Germinal center (tissue), 1 donor: Measurements from ENCODE around the gene C22orf31.
A peak's percentile ranks its signal among the peaks of the same experiment; 100 is the strongest.
"Not testable (repeated sequence)": the region's sequence is repeated elsewhere in the genome, so short reads cannot be mapped to it uniquely, and the experiment has no call there.

Source experiments
- DNase-seq: peaks from one replicate; pipeline ENCODE4 v3.0.0; 2012; ENCODE audit warnings: mixed read lengths, low spot score

Gene C22orf31

GRCh38 chr22:29055192-29055830 lies 6.3 kb downstream of the C22orf31 start:
- DNase-seq = no peak

DNA sequence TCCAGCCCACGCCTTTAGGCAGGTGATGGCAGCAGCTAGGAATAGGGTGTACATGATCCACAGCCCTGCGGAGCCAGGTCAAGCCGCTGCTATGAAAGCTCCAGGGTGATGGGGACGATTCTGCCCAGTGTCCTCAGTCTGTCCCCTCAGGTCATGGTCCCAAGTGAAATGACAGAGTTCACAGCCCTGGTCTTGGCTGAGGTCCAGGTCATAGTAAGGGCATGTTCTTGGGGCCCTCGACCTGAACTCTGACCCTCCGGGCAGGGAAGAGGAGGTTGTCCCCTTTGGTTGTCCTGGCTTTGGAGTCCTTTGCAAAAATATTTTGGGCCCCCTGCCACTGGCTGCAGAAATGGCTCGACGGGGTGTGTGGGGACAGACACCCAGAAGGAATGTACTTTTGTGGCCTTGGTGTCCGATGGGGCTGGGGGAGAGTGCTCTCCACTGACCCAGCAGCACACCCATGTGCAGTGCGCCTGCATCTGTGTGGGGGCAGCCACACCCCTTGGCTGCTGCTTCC lies 7.3 kb downstream of the C22orf31 start:
- DNase-seq = no peak

DNA sequence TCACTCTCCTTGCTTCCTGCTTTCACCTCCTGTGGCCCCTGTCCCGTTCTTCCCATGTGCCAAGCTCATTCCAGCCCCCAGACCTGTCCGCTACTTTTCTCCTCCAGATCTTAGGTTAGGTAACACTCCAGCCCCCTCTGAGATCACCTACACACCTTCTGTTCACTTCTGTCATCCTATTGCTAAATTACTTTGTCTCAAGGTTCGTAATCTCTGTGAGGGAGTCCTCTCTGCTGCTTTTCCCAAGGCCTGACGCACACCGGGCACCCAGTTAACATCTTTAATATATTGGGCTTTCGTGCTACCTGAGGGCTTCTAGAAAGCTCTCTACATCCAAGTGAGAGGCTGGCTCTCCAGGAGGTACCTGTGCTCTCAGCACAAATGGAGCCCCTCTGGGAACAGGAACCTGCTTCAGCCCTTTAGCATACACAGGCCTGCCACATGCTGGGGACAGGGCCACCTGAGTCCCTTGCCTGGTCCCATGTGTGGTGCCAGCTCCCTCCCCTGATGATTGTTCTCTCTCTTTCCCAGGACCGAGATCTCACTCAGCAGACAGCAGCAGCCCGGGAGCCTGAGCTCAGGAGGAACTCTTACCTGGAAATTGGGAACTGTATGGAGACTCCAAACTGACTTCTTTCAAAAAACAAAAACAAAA lies 8.5 kb downstream of the C22orf31 start:
- DNase-seq = no peak

DNA sequence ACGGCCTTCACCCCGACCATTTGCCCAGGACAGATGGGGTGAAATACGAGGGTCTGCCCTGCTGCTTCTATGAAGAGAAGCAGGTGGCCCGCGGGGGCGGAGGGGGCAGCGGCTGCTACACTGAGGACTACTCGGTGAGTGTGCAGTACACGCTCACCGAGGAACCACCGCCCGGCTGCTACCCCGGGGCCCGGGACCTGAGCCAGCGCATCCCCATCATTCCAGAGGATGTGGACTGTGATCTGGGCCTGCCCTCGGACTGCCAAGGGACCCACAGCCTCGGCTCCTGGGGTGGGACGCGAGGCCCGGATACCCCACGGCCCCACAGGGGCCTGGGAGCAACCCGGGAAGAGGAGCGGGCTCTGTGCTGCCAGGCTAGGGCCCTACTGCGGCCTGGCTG lies 11.2 kb downstream of the C22orf31 start:
- DNase-seq = no peak

- no peak for DNase-seq
Observed at GRCh38 chr22:29049655-29050263, 11.9 kb downstream of the C22orf31 start.

GRCh38 chr22:29048822-29049654 lies 12.6 kb downstream of the C22orf31 start:
- DNase-seq = no peak

- no peak for DNase-seq
Observed at GRCh38 chr22:29044657-29045176, 16.9 kb downstream of the C22orf31 start.

GRCh38 chr22:29043906-29044575 lies 17.6 kb downstream of the C22orf31 start:
- no peak for DNase-seq

DNA sequence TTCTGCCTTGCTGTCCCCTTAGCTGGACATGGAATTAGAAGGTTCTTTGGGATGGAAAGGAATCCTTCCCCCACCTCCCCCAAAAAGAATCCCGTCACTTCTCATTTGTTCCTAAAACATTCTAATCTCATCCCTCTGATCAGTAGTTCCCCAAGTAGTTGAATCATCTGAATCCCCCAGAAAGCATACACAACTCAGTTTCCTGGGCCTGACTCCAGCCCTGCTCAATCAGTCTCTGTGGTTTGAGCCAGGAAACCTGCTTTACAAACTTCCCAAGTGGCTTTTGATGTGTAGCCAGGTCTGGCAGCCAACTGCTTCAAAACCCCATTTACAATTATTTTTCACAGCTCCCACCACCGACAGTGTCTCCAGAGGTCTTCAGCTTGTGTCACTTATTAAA lies 20.2 kb downstream of the C22orf31 start:
- no peak for DNase-seq

DNA sequence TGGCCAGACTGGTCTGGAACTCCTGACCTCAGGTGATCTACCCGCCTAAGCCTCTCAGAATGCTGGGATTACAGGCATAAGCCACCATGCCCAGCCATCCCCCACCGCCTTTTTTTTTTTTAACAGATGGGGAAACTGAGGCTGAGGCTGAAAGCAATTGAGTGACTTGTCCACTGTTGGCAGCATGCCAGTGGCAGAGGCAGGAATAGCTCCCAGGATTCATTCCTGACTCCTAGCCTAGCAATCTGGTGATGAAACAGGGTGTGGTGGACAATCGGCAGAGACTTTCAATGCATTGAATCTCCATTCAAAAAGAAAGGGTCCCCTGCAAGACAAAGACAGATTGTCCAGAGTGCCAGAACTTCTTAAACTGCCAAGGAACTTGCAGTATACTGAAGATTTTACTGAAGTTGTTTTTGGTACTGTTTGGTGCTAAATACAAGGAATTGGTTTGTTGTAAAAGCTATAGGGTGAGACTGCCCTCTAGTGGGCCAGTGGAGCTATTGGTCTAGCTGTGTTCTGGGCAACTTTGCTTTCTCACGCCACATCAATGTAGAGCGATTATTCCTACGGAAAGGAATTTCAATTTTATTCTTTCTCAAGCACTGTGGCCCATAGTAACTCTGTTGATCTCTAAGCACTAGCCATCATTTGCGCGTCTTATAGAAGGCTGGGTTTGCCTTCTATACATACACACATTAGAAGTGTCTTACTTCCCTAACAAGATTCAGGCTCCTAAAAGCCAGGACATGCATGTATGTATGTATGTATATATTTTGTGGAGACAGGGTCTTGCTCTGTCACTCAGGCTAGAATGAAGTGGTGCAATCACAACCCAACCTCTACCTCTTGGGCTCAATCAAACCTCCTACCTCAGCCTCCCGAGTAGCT lies 21.0 kb downstream of the C22orf31 start:
- DNase-seq = peak; percentile 52

- not testable (repeated sequence) for DNase-seq
Observed at GRCh38 chr22:29039684-29040083, 21.9 kb downstream of the C22orf31 start.

DNA sequence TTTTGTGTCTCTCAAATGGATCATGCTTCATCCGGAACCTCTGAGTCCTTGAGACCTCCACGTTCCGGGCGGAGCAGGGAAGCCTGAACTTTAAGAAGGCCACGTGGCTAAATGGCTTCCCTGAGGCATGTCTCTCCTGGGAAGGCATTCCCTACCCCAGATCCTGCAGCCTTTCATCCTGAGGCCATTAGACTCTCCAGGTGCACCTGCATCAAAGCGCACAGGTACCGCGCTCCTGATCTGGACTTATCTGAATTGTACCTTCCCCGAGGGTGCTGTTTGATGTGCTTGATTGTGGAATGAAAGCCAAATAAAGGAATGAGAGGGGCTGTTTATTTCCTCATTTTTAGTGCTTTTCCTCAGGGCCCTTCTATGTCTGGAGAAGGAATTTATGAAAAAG lies 22.5 kb downstream of the C22orf31 start:
- no peak for DNase-seq

DNA sequence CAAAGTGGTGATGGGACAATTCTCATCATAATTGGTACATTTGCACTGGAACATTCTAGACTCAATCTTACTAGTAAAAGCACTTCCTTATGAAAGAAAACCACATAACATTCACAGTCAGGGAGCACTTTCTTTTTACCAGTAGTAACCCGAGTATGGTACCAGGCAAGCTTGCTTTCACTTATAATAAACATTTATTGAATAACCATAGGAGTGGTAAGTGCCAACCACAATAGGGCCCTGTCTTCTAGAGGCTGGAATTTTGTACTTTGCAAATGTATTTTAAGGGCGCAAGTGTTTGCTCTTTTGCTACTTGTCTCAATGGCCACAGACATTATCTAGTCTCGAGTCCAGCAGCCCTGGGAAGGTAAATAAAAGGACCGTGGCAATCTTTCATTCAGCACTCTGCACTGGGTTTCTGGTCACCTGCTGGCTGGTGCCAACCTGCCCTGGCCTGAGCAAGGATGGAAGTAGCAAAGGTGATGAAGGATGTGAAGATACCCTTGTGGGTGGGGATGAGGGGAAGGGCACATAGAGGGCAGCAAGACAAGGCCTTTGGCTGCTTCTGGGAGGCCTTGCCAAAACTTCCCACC lies 24.2 kb downstream of the C22orf31 start:
- DNase-seq = no peak

DNA sequence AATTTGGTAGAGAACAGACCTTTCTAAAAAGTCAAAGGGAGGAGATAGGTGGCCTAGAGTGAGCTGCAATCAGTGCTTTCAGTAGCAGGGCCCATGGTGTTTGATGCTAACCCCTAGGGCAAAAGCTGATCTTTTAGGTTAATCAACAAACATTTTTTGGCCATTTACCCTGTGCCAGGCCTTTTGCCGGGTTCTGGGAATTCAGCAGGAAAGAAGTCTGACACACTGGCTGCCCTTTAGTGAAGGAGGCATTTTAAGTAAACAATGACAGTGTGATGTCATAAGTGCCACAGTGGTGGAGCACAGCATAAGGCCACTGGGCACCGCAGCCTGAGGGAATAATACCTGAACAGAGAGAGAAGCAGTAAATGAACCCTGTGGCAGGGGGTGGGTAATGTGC lies 29.0 kb downstream of the C22orf31 start:
- no peak for DNase-seq

- no peak for DNase-seq
Observed at GRCh38 chr22:29032014-29032475, 29.6 kb downstream of the C22orf31 start.

- DNase-seq = no peak
Observed at GRCh38 chr22:29031227-29032011, 30.2 kb downstream of the C22orf31 start.

GRCh38 chr22:29030618-29031226 lies 30.9 kb downstream of the C22orf31 start:
- DNase-seq = no peak

DNA sequence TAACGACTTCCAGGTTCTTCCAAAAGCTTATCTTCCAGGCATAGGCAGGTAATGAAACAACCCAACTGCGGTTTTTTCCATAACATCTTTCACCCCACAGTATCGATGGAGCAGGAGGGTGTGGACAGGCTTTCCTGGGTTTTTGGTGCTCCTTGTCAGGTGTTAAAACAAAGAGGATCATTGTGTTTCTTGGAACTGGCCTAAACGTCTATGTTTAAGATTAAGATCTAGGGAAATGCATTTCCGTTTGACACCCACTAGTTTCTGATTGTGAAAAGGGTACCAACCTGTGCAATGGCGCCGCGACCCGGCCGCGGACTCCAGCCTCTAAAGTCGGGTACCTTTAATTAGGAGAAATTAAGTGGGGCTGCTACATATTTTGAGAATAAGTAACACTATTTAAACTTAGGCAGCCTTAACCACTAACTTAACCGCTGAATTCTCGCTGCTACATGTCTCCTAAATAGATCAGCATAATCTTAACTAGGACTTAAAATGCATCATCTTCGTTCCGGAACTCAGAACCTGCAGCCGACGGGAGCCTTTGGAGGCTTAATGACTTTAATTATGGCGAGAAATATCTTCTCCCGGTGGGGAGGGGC lies 31.5 kb downstream of the C22orf31 start:
- no peak for DNase-seq
